ENCODE data around the gene SLC47A2.

GRCh38 chr17:19652595-19652994 is 63.8 kb downstream of the SLC47A2 start:
- TF ChIP-seq CTCF (IDR thresholded peaks at IDR 0.05) (no peak), POLR2AphosphoS5 (IDR thresholded peaks at IDR 0.05) (no peak), EP300 (IDR thresholded peaks at IDR 0.05; ENCODE audit: low read depth) (no peak), POLR2A (IDR thresholded peaks at IDR 0.05) (no peak)

Data from transverse colon (tissue), 4 donors.